Body of pancreas (tissue), 4 donors: ENCODE data around the gene PSD2.

Experiments
- CTCF ChIP-seq, 7 experiments: fragments of 450-650 bp in 4 of 7; fragments of 200-600 bp in 3 of 7; sonication (generic) in 3 of 7; IDR thresholded peaks; one replicate each; pipeline ENCODE4 v1.5.1; 2016 to 2019; ENCODE audit warnings: antibody characterized with exemption in 7 of 7
- POLR2A ChIP-seq, 3 donors: fragments of 450-650 bp; IDR thresholded peaks; one replicate each; pipeline ENCODE4 v1.6.1; 2016; ENCODE audit warnings: antibody characterized with exemption in 3 of 3, mild to moderate bottlenecking in 2 of 3

- TF ChIP-seq CTCF (IDR thresholded peaks at IDR 0.05): no peak
- TF ChIP-seq POLR2A (IDR thresholded peaks at IDR 0.05): no peak
These were observed 17.5 kb downstream of the PSD2 start for GRCh38 chr5:139812836-139813805.
